Endodermal cell (in vitro differentiated cells): ENCODE measurements around the gene DAB1. TPM values are rescaled to one million over a fixed set of nuclear protein-coding genes. Genes with fewer than 3 reads are reported as not detected.

Source experiments
- DNase-seq: peaks from one replicate; pipeline ENCODE4 v3.0.0-alpha.2; 2017
- H3K27ac ChIP-seq: 2 replicates; pipeline ENCODE4 v1.5.1; 2013; ENCODE audit warnings: mild to moderate bottlenecking, low read depth, low read length, moderate library complexity
- H3K27me3 ChIP-seq: 2 replicates; pipeline ENCODE4 v1.6.1; 2013; ENCODE audit warnings: mild to moderate bottlenecking, low read length, moderate library complexity; ENCODE audit not compliant: insufficient read depth, control insufficient read depth, poor library complexity, severe bottlenecking
- H3K36me3 ChIP-seq: 2 replicates; pipeline ENCODE4 v1.7.0; 2013; ENCODE audit warnings: mild to moderate bottlenecking, low read length, moderate library complexity; ENCODE audit not compliant: control insufficient read depth, insufficient read depth
- H3K4me1 ChIP-seq: one replicate; pipeline ENCODE4 v1.7.0; 2013; ENCODE audit warnings: low read length; ENCODE audit not compliant: control insufficient read depth, insufficient read depth
- H3K4me3 ChIP-seq: 2 replicates; pipeline ENCODE4 v1.5.1; 2013; ENCODE audit warnings: mild to moderate bottlenecking, low read length, moderate library complexity
- H3K9ac ChIP-seq: 2 replicates; pipeline ENCODE4 v1.6.1; 2013; ENCODE audit warnings: mild to moderate bottlenecking, low read length, moderate library complexity; ENCODE audit not compliant: poor library complexity, severe bottlenecking; ENCODE audit errors: extremely low read depth
- H3K9me3 ChIP-seq: 2 replicates; pipeline ENCODE4 v1.6.1; 2013; ENCODE audit warnings: mild to moderate bottlenecking, low read length, moderate library complexity; ENCODE audit not compliant: control insufficient read depth
- H3K27ac Mint-ChIP-seq: 2 replicates; pipeline ENCODE4 v1.8.0; 2020; ENCODE audit warnings: mixed read lengths
- H3K27me3 Mint-ChIP-seq: 2 replicates; pipeline ENCODE4 v1.8.0; 2021; ENCODE audit warnings: mild to moderate bottlenecking, mixed read lengths; ENCODE audit not compliant: insufficient read depth
- H3K36me3 Mint-ChIP-seq: 2 replicates; pipeline ENCODE4 v1.8.0; 2020; ENCODE audit warnings: low read depth, mixed read lengths
- H3K4me1 Mint-ChIP-seq: 2 replicates; pipeline ENCODE4 v1.8.0; 2020; ENCODE audit warnings: mixed read lengths
- H3K4me3 Mint-ChIP-seq: 2 replicates; pipeline ENCODE4 v1.8.0; 2020; ENCODE audit warnings: mild to moderate bottlenecking, moderate library complexity, mixed read lengths
- H3K9me3 Mint-ChIP-seq: 2 replicates; pipeline ENCODE4 v1.8.0; 2020; ENCODE audit warnings: mild to moderate bottlenecking, mixed read lengths
- WGBS, 2 experiments: methylation state at CpG; one replicate each; pipeline versions ENCODE4 v1.1.5 to v1.1.7; 2013; ENCODE audit warnings: missing lambda C conversion rate in 2 of 2, mixed read lengths in 1 of 2; ENCODE audit not compliant: insufficient coverage in 1 of 2, insufficient read length in 1 of 2; 5-methylcytosine and 5-hydroxymethylcytosine counted together
- total RNA-seq, 2 donors: library from RNA; stranded (reverse); fragmentation: NEBNext Ultra II Directional in 1 of 2; extraction: Animal tissue kit (Norgen Biotek cat#: 25700) in 1 of 2; gene quantifications; 2 replicates in 1 of 2; 3 replicates in 1 of 2; pipeline ENCODE4 v1.2.1, GENCODE V29; 2021
- TF ChIP-seq, protein P1 (sequence below): fragments of 200-600 bp; sonication (generic); conservative IDR thresholded peaks from 2 replicates; pipeline ENCODE4 v1.5.0; 2021; ENCODE audit warnings: antibody characterized with exemption, mild to moderate bottlenecking

Gene DAB1
- total RNA-seq, 2 donors from 2014 or later = 32.0 to 36.2 TPM

DNA sequence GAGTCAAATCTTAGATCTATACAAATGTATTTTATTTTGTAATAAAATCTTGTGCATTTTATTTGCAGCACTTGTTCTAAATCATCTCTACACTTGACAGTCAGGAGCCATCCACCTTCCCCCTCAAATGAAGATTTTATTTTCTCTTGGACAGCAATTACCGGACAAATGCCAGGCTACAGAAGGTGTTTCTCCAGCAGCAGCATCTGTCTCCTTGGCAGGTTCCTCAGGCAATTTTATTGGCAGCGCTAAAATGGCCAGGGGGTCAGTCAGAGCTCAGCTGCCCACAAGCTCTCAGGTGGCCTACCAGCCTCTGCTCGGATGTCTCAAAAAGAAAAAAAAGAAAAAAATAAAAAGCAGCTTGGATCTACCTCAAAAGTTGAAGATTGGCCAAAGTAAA, 107.6 kb downstream of the DAB1 start:
- H3K27ac ChIP-seq = no peak overlapping the region
- no peaks in the 10 kb centered on the region for H3K4me1 ChIP-seq
- H3K36me3 ChIP-seq = no peaks in the 10 kb centered on the region
- Mint-ChIP-seq H3K36me3 (peaks cover 10% of the 10 kb centered on the region), H3K9me3 (peaks cover 9% of the 10 kb centered on the region), H3K27ac (no peak overlapping the region), H3K4me3 (no peak overlapping the region), H3K27me3 (no peaks in the 10 kb centered on the region), H3K4me1 (peaks cover 24% of the 10 kb centered on the region)
- WGBS, 2 experiments = 95 to 100% methylated on average over 3 of the region's 3 CpGs
- no peaks in the 10 kb centered on the region for H3K27me3 ChIP-seq
- TF ChIP-seq, protein P1, sequence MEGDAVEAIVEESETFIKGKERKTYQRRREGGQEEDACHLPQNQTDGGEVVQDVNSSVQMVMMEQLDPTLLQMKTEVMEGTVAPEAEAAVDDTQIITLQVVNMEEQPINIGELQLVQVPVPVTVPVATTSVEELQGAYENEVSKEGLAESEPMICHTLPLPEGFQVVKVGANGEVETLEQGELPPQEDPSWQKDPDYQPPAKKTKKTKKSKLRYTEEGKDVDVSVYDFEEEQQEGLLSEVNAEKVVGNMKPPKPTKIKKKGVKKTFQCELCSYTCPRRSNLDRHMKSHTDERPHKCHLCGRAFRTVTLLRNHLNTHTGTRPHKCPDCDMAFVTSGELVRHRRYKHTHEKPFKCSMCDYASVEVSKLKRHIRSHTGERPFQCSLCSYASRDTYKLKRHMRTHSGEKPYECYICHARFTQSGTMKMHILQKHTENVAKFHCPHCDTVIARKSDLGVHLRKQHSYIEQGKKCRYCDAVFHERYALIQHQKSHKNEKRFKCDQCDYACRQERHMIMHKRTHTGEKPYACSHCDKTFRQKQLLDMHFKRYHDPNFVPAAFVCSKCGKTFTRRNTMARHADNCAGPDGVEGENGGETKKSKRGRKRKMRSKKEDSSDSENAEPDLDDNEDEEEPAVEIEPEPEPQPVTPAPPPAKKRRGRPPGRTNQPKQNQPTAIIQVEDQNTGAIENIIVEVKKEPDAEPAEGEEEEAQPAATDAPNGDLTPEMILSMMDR = no peak
- H3K4me3 ChIP-seq = no peak overlapping the region
- H3K9ac ChIP-seq = no peak overlapping the region
- peaks cover 9% of the 10 kb centered on the region for H3K9me3 ChIP-seq
- no peak for DNase-seq

DNA sequence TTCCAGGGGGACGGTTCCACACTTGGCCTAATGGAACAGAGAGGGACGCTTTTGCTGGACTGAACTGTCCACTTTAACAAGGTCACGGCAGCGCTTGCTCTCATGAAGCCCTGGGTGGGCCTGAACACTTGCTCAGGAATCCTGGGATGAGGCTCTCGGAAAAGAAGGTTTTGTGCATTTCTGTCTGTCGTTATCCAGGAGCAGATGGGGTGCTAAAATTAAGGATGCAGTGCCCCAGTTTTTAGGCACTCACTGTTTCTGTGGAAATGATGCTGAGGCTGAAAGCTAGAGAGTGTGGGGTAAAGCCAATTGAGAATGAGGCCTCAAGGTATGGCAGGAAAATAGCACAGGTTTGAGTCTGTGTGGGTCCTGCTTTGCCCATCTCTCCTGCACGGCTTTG, 111.0 kb downstream of the DAB1 start:
- no peak overlapping the region for H3K9ac ChIP-seq

DNA sequence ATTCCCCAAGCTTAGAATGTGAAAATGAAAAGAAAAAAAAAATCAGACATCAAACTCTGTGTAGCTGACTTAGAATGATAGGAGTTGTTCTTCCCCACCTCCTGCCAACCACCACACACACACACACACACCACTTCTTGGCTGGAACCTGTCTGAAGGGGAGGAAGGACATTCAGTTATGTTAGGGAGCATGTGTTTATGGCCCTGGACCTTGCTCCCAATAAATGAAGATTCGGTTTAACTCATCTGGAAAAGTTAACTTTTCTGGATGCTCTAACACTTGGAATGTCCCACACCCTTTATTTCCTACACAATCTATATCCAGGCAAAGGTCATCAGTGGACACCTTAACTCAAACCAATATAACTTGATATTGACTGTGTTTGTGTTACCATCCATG, 112.4 kb downstream of the DAB1 start:
- H3K9me3 ChIP-seq = no peaks in the 10 kb centered on the region
- H3K27ac ChIP-seq = no peak overlapping the region
- H3K27me3 ChIP-seq = no peaks in the 10 kb centered on the region
- no peak overlapping the region for H3K9ac ChIP-seq
- no peak overlapping the region for H3K4me3 Mint-ChIP-seq
- H3K27me3 Mint-ChIP-seq = no peaks in the 10 kb centered on the region
- H3K4me1 Mint-ChIP-seq = peaks cover 14% of the 10 kb centered on the region
- DNase-seq = no peak
- H3K4me3 ChIP-seq = no peak overlapping the region
- no peaks in the 10 kb centered on the region for H3K9me3 Mint-ChIP-seq
- no peaks in the 10 kb centered on the region for H3K36me3 ChIP-seq
- no peak overlapping the region for H3K27ac Mint-ChIP-seq
- TF ChIP-seq, protein P1 = no peak
- H3K36me3 Mint-ChIP-seq = no peaks in the 10 kb centered on the region
- peaks cover 3% of the 10 kb centered on the region for H3K4me1 ChIP-seq
- 83 to 100% methylated on average over 1 of the region's 1 CpG for WGBS, 2 experiments

More for the DNA sequence above, 111.0 kb downstream of the DAB1 start:
- H3K9me3 Mint-ChIP-seq = peaks cover 2% of the 10 kb centered on the region
- Histone ChIP-seq H3K9me3 (peaks cover 7% of the 10 kb centered on the region), H3K27me3 (no peaks in the 10 kb centered on the region), H3K27ac (no peak overlapping the region), H3K36me3 (no peaks in the 10 kb centered on the region), H3K4me3 (no peak overlapping the region), H3K4me1 (peaks cover 3% of the 10 kb centered on the region)
- H3K4me1 Mint-ChIP-seq = peaks cover 14% of the 10 kb centered on the region
- no peak overlapping the region for H3K27ac Mint-ChIP-seq
- no peaks in the 10 kb centered on the region for H3K27me3 Mint-ChIP-seq
- 95 to 98% methylated on average over 6 to 7 of the region's 7 CpGs for WGBS, 2 experiments
- no peak for DNase-seq
- TF ChIP-seq, protein P1 = no peak
- H3K36me3 Mint-ChIP-seq = peaks cover 2% of the 10 kb centered on the region
- no peak overlapping the region for H3K4me3 Mint-ChIP-seq
